OCI-LY1 (cell line): ENCODE results near the gene BEND6.

Experiments
- H2AFZ ChIP-seq: fragments of 200-600 bp; sonication (generic), shearing (Covaris generic); 2 replicates; pipeline ENCODE4 v1.6.0; 2014; ENCODE audit warnings: antibody characterized with exemption, mild to moderate bottlenecking, low read length
- H3F3A ChIP-seq: fragments of 200-600 bp; sonication (generic), shearing (Covaris generic); 2 replicates; pipeline ENCODE4 v1.6.0; 2014; ENCODE audit warnings: mild to moderate bottlenecking, antibody characterized with exemption, low read length, moderate library complexity; ENCODE audit not compliant: insufficient read depth
- H3K27ac ChIP-seq: fragments of 200-600 bp; sonication (generic); 2 replicates; pipeline ENCODE4 v1.5.1; 2014; ENCODE audit warnings: low read length, mixed run types, mild to moderate bottlenecking, low read depth; ENCODE audit not compliant: poor library complexity, severe bottlenecking
- H3K27me3 ChIP-seq: fragments of 200-600 bp; sonication (generic); 2 replicates; pipeline ENCODE4 v1.6.0; 2014; ENCODE audit warnings: antibody characterized with exemption, mild to moderate bottlenecking, low read length, moderate library complexity; ENCODE audit not compliant: insufficient read depth
- H3K36me3 ChIP-seq: fragments of 200-600 bp; sonication (generic); 2 replicates; pipeline ENCODE4 v1.6.1; 2014; ENCODE audit warnings: mild to moderate bottlenecking, antibody characterized with exemption, low read length, moderate library complexity, mixed read lengths; ENCODE audit not compliant: insufficient read depth
- H3K4me1 ChIP-seq: fragments of 200-600 bp; sonication (generic); 2 replicates; pipeline ENCODE4 v1.5.1; 2014; ENCODE audit warnings: mild to moderate bottlenecking, low read length, moderate library complexity; ENCODE audit not compliant: insufficient read depth, severe bottlenecking
- H3K4me2 ChIP-seq: fragments of 200-600 bp; sonication (generic), shearing (Covaris generic); 2 replicates; pipeline ENCODE4 v1.6.1; 2014; ENCODE audit warnings: low read length
- H3K4me3 ChIP-seq: fragments of 200-600 bp; sonication (generic); 2 replicates; pipeline ENCODE4 v1.5.1; 2014; ENCODE audit warnings: low read length, low read depth, mild to moderate bottlenecking, mixed read lengths; ENCODE audit not compliant: poor library complexity, severe bottlenecking
- H3K79me2 ChIP-seq: fragments of 200-600 bp; shearing (Covaris generic); 2 replicates; pipeline ENCODE4 v1.6.1; 2016; ENCODE audit warnings: mixed run types, low read length, mixed read lengths; ENCODE audit not compliant: insufficient read depth
- H3K9ac ChIP-seq: fragments of 200-600 bp; sonication (generic), shearing (Covaris generic); 2 replicates; pipeline ENCODE4 v1.6.1; 2014; ENCODE audit warnings: mild to moderate bottlenecking, low read length, mixed read lengths
- H3K9me2 ChIP-seq: fragments of 200-600 bp; sonication (generic), shearing (Covaris generic); 2 replicates; pipeline ENCODE4 v1.6.1; 2014; ENCODE audit warnings: low read depth, mild to moderate bottlenecking, low read length, mixed read lengths
- H3K9me3 ChIP-seq: fragments of 200-600 bp; shearing (Covaris generic); 2 replicates; pipeline ENCODE4 v1.6.1; 2014; ENCODE audit warnings: low read length, mixed read lengths
- H4K20me1 ChIP-seq: fragments of 200-600 bp; sonication (generic), shearing (Covaris generic); 2 replicates; pipeline ENCODE4 v1.6.0; 2016; ENCODE audit warnings: mild to moderate bottlenecking, low read length; ENCODE audit not compliant: insufficient read depth
- CTCF ChIP-seq: fragments of 200-600 bp; sonication (generic), shearing (Covaris generic); IDR thresholded peaks from 2 replicates; pipeline ENCODE4 v1.5.1; 2017; ENCODE audit warnings: mild to moderate bottlenecking, antibody characterized with exemption, low read length, moderate library complexity, mixed read lengths
- EZH2 ChIP-seq: fragments of 200-600 bp; sonication (generic), shearing (Covaris generic); IDR thresholded peaks from 2 replicates; pipeline ENCODE4 v1.8.0; 2017; ENCODE audit warnings: borderline replicate concordance, mixed run types, mild to moderate bottlenecking, antibody characterized with exemption, low read length, moderate library complexity, mixed read lengths

Gene BEND6

GRCh38 chr6:57069920-57070331, 115.0 kb downstream of the BEND6 start:
- H3K79me2 ChIP-seq: no peaks in the 10 kb centered on the region
- no peak overlapping the region for H3K9ac ChIP-seq
- no peaks in the 10 kb centered on the region for H3F3A ChIP-seq
- no peaks in the 10 kb centered on the region for H3K27me3 ChIP-seq
- no peaks in the 10 kb centered on the region for H3K9me2 ChIP-seq
- H3K9me3 ChIP-seq: no peaks in the 10 kb centered on the region
- no peak for TF ChIP-seq EZH2
- TF ChIP-seq CTCF: no peak
- H3K4me3 ChIP-seq: no peak overlapping the region
- H3K36me3 ChIP-seq: no peaks in the 10 kb centered on the region
- H3K4me1 ChIP-seq: no peaks in the 10 kb centered on the region
- no peaks in the 10 kb centered on the region for H4K20me1 ChIP-seq
- no peak overlapping the region for H2AFZ ChIP-seq
- no peak overlapping the region for H3K27ac ChIP-seq
- H3K4me2 ChIP-seq: no peak overlapping the region

- Histone ChIP-seq H3K9ac (no peak overlapping the region), H3K36me3 (no peaks in the 10 kb centered on the region), H4K20me1 (no peaks in the 10 kb centered on the region), H3K9me2 (no peaks in the 10 kb centered on the region), H3F3A (no peaks in the 10 kb centered on the region), H3K27me3 (no peaks in the 10 kb centered on the region), H3K4me1 (no peaks in the 10 kb centered on the region), H3K9me3 (no peaks in the 10 kb centered on the region), H3K27ac (no peak overlapping the region), H3K4me2 (no peak overlapping the region), H3K79me2 (no peaks in the 10 kb centered on the region), H3K4me3 (no peak overlapping the region), H2AFZ (no peak overlapping the region)
- no peak for TF ChIP-seq EZH2
- no peak for TF ChIP-seq CTCF
These were observed 117.2 kb downstream of the BEND6 start for GRCh38 chr6:57072108-57072507.

GRCh38 chr6:57074383-57074782, 119.5 kb downstream of the BEND6 start:
- H3K4me3 ChIP-seq: no peak overlapping the region
- no peaks in the 10 kb centered on the region for H3K79me2 ChIP-seq
- no peak overlapping the region for H2AFZ ChIP-seq
- H3K9me2 ChIP-seq: no peaks in the 10 kb centered on the region
- H3F3A ChIP-seq: no peaks in the 10 kb centered on the region
- TF ChIP-seq CTCF (no peak), EZH2 (no peak)
- no peaks in the 10 kb centered on the region for H3K36me3 ChIP-seq
- no peak overlapping the region for H3K9ac ChIP-seq
- H4K20me1 ChIP-seq: no peaks in the 10 kb centered on the region
- H3K4me2 ChIP-seq: no peak overlapping the region
- no peaks in the 10 kb centered on the region for H3K9me3 ChIP-seq
- no peak overlapping the region for H3K27ac ChIP-seq
- H3K4me1 ChIP-seq: no peaks in the 10 kb centered on the region
- no peaks in the 10 kb centered on the region for H3K27me3 ChIP-seq
